Psoas muscle (tissue), 8 donors: ENCODE data around the gene ITPK1. TPM values are rescaled to one million over a fixed set of nuclear protein-coding genes. Genes with fewer than 3 reads are reported as not detected.

Experiments
- ATAC-seq, 4 donors: fragments of 200-7000 bp; cut with Tn5 transposase; one replicate each; pipeline ENCODE4 v1.9.1; 2020; ENCODE audit warnings: moderate library complexity in 3 of 4, mild to moderate bottlenecking in 2 of 4
- DNase-seq, 2 donors: peaks; one replicate each; pipeline ENCODE4 v3.0.0-alpha.2; 2020
- H3K27ac ChIP-seq: fragments of 200-600 bp; one replicate; pipeline ENCODE4 v1.8.0; 2022
- H3K27me3 ChIP-seq, 3 donors: fragments of 200-600 bp in 1 of 3; one replicate each; pipeline versions ENCODE4 v1.6.1 to v1.8.0; 2013 to 2022; ENCODE audit warnings: low read length in 2 of 3, mild to moderate bottlenecking in 2 of 3, moderate library complexity in 1 of 3; ENCODE audit not compliant: insufficient read depth in 3 of 3
- H3K36me3 ChIP-seq, 2 donors: fragments of 200-600 bp in 1 of 2; one replicate each; pipeline versions ENCODE4 v1.6.1 to v1.8.0; 2013 to 2022; ENCODE audit warnings: low read depth in 1 of 2, mild to moderate bottlenecking in 1 of 2, moderate library complexity in 1 of 2; ENCODE audit not compliant: insufficient read depth in 1 of 2
- H3K4me1 ChIP-seq: fragments of 200-600 bp; one replicate; pipeline ENCODE4 v1.8.0; 2022
- H3K4me3 ChIP-seq: fragments of 200-600 bp; one replicate; pipeline ENCODE4 v1.8.0; 2022; ENCODE audit warnings: mild to moderate bottlenecking
- H3K9me3 ChIP-seq: fragments of 200-600 bp; one replicate; pipeline ENCODE4 v1.8.0; 2022
- WGBS, 3 donors: extraction: QIAGEN DNeasy Blood & Tissue Kit; methylation state at CpG; one replicate each; pipeline versions ENCODE4 v1.1.6 to v1.1.7; 2013; 5-methylcytosine and 5-hydroxymethylcytosine counted together
- intact Hi-C, 2 donors: fragments of 100-400 bp; cut with DNase I; formaldehyde crosslinking; loops; one replicate each; pipeline versions ENCODE4 v1.11.0 to v1.14.2; 2022
- polyA plus RNA-seq, 3 donors: library from polyadenylated mRNA; stranded (reverse); fragments of 200-250 nt; gene quantifications; one replicate each; pipeline ENCODE4 v1.2.3, GENCODE V29; 2013
- total RNA-seq, 4 donors: library from RNA; stranded (reverse); fragmentation: NEBNext Ultra II Directional in 2 of 4; extraction: Animal tissue kit (Norgen Biotek cat#: 25700) in 2 of 4; gene quantifications; one replicate each; pipeline versions ENCODE4 v1.2.1 to v1.2.4, GENCODE V29; 2021 to 2023
- TF ChIP-seq, protein P1 (sequence below): fragments of 200-600 bp; IDR thresholded peaks from one replicate; pipeline ENCODE4 v1.8.0; 2022; ENCODE audit warnings: antibody characterized with exemption
- donor health status: healthy with polysubstance abuse.
- donor health status: DM: no; HTN: no; CAD: no; lungs with moderate emphysema.
- donor health status: Bipolar disorder and iron deficiency.
- donor health status: healthy.
- donor health status: DM: yes; HTN: yes; CAD: no.
- donor health status: DM: no; HTN: no; CAD: no.
- donor health status: DM: no; HTN: no; CAD: no.
- donor health status: DM: yes; HTN: yes; CAD: no.

The ITPK1 gene
- total and polyA plus RNA-seq, 7 donors, result 30.0 to 61.1 (median 42.7) TPM

DNA sequence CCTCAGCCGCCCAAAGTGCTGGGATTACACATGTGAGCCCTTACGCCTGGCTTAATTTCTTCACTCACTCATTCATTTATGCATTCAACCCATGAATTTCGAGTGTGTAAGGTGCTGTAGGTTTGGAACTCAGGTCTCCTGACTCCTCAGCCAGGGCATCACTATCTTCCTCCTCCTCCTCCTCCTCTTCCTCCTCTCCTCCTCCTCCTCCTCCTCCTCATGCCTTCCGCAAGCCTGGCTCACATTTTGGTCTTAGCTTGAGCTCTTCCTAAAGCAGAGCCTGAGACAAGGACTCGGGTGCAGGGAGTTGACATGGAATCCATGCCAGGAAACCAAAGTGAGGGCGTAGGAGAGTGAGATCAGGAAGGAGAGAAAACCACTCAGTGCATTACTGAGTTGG, 213.5 kb downstream of the ITPK1 start:
- no peaks in the 10 kb centered on the region for H3K36me3 ChIP-seq
- DNase-seq (no peak), ATAC-seq (no peak)
- intact Hi-C loops, result no loop called here
- H3K4me3 ChIP-seq, result no peak overlapping the region
- H3K27me3 ChIP-seq, result peaks cover 0 to 22% (median 6%) of the 10 kb centered on the region in 3 donors
- H3K27ac ChIP-seq, result no peak overlapping the region
- TF ChIP-seq, protein P1, sequence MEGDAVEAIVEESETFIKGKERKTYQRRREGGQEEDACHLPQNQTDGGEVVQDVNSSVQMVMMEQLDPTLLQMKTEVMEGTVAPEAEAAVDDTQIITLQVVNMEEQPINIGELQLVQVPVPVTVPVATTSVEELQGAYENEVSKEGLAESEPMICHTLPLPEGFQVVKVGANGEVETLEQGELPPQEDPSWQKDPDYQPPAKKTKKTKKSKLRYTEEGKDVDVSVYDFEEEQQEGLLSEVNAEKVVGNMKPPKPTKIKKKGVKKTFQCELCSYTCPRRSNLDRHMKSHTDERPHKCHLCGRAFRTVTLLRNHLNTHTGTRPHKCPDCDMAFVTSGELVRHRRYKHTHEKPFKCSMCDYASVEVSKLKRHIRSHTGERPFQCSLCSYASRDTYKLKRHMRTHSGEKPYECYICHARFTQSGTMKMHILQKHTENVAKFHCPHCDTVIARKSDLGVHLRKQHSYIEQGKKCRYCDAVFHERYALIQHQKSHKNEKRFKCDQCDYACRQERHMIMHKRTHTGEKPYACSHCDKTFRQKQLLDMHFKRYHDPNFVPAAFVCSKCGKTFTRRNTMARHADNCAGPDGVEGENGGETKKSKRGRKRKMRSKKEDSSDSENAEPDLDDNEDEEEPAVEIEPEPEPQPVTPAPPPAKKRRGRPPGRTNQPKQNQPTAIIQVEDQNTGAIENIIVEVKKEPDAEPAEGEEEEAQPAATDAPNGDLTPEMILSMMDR, result no peak
- H3K4me1 ChIP-seq, result no peaks in the 10 kb centered on the region
- 59 to 64% (median 61%) methylated on average over 6 of the region's 6 CpGs for WGBS, 3 donors
- no peaks in the 10 kb centered on the region for H3K9me3 ChIP-seq

DNA sequence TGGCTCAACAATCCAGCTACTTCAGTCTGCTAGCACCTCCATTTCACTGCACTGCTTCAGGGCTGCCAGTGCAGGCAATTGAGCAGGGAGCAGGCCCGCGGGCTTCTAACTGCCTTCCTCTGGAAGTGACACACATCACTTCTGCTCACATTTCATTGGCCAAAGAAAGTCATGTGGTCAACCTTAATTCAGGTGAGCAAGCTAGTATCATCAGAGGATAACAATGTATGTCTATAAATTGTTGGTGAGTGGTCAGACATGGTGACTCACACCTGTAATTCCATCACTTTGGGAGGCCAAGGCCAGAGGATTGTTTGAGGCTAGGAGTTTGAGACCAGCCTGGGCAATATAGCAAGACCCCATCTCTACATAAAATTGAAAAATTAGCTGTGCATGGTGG, 215.1 kb downstream of the ITPK1 start:
- Histone ChIP-seq H3K27ac (no peak overlapping the region), H3K4me3 (no peak overlapping the region), H3K36me3 (no peaks in the 10 kb centered on the region), H3K27me3 (peaks cover 0 to 22% (median 6%) of the 10 kb centered on the region in 3 donors), H3K4me1 (no peaks in the 10 kb centered on the region), H3K9me3 (no peaks in the 10 kb centered on the region)
- DNase-seq (no peak), ATAC-seq (no peak)
- WGBS, 3 donors, result 88 to 89% (median 89%) methylated on average over 2 of the region's 2 CpGs
- TF ChIP-seq, protein P1, result no peak
- intact Hi-C loops, result no loop called here

DNA sequence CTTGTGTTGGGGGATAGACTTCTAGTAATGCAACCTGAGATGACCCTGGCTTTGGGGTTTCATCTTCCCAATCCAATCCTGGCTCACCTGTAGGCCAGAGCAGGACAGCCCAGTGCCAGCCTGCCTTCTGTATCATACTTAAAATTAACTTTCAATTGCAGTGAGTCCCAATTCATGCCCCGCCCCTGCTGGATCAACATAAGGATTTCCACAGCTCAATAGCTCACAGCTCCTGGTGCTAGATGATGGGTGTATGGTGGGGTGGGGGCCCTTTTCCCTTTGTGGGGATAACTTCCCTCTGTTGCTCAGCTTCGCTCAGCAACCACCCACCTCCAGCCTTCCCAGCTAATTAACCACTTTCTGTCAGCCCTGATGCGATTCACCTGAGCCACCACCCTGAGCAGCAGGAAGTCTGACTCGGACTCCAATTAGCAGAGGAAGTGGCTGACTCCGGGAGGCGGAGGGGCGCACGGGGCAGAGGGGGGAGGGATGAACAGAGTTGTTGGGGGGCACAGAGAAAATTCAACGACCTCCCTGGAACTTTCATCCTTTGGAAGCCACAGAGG, 217.1 kb downstream of the ITPK1 start:
- ATAC-seq, result no peak
- Histone ChIP-seq H3K9me3 (no peaks in the 10 kb centered on the region), H3K27me3 (peaks cover 0 to 20% (median 8%) of the 10 kb centered on the region in 3 donors), H3K36me3 (no peaks in the 10 kb centered on the region), H3K4me1 (no peaks in the 10 kb centered on the region), H3K27ac (no peak overlapping the region), H3K4me3 (no peak overlapping the region)
- no peak for DNase-seq
- TF ChIP-seq, protein P1, result no peak
- 42 to 56% (median 53%) methylated on average over 9 of the region's 9 CpGs for WGBS, 3 donors
- intact Hi-C loops, result no loop called here

DNA sequence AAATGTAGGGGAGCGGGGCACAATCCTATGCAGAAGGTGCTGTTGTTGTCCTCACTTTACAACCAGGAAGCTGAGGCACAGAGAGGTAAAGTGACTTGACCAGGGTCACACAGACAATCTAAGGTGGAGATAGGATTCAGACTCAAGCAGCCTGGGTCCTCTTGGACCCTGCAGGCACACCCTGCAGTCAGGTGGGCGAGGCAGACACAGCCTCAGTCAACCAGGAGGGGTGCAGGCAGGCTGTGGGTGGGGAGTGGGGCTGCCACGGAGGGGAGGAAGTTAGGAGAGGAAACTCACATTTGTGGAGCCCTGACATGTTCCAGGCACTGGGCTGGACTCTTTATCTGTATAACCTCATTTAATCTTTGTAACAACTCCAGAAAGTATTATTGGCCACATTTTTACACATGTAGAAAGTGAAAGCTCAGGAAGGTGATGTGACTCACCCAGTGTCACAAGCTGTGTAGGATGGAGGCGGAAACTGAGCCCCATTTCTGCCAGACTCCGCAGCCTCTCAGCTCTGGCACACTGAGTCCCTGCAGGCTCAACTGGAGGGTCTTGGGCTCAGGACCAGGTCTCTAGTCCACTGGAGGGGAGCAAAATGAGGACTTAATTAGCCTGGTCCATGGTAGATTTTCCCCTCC, 217.7 kb downstream of the ITPK1 start:
- Histone ChIP-seq H3K27ac (no peak overlapping the region), H3K27me3 (peaks cover 0 to 14% (median 5%) of the 10 kb centered on the region in 3 donors), H3K9me3 (no peaks in the 10 kb centered on the region), H3K4me1 (no peaks in the 10 kb centered on the region), H3K4me3 (no peak overlapping the region), H3K36me3 (no peaks in the 10 kb centered on the region)
- WGBS, 3 donors, result 80 to 86% (median 82%) methylated on average over 5 of the region's 5 CpGs
- intact Hi-C loops, result no loop called here
- TF ChIP-seq, protein P1, result no peak
- DNase-seq (no peak), ATAC-seq (no peak)
